Measurements from ENCODE around the gene PALLD. TPM values are rescaled to one million over a fixed set of nuclear protein-coding genes. Genes with fewer than 3 reads are reported as not detected.

The PALLD gene
- polyA plus RNA-seq, 1 donor (not counting 4 experiments of a cell fraction or from before 2014, with no cell fraction given), result 136 TPM

GRCh38 chr4:168572002-168572401 lies 75.2 kb downstream of the PALLD start:
- no peaks in the 10 kb centered on the region for H3K36me3 ChIP-seq (ENCODE audit: control insufficient read depth in 2 of 2, extremely low read depth in 1 of 2, insufficient read depth in 2 of 2, low read length in 2 of 2)
- no peaks in the 10 kb centered on the region for H3K79me2 ChIP-seq (ENCODE audit: control insufficient read depth, insufficient read depth, low read length)
- no peak overlapping the region for H3K9ac ChIP-seq (ENCODE audit: control insufficient read depth, extremely low read depth, insufficient read depth, low read length)
- no peaks in the 10 kb centered on the region for H3K9me1 ChIP-seq (ENCODE audit: control insufficient read depth, extremely low read depth, insufficient read depth, low read length)
- DNase-seq (ENCODE audit: low read depth, low spot score) (no peak), FAIRE-seq (no peak)
- no peak overlapping the region for H3K4me3 ChIP-seq (ENCODE audit: control insufficient read depth in 2 of 3, extremely low read depth in 1 of 3, insufficient read depth in 2 of 3, low read depth in 1 of 3, low read length in 3 of 3)
- no peak overlapping the region for H3K4me2 ChIP-seq (ENCODE audit: control insufficient read depth, extremely low read depth, insufficient read depth, low read depth, low read length)
- no peaks in the 10 kb centered on the region for H4K20me1 ChIP-seq (ENCODE audit: control insufficient read depth, extremely low read depth, insufficient read depth, low read length)
- TF ChIP-seq CTCF (optimal IDR thresholded peaks at IDR 0.05 in 1 of 3, IDR thresholded peaks at IDR 0.05 in 1 of 3, conservative IDR thresholded peaks at IDR 0.05 in 1 of 3; ENCODE audit: extremely low read depth in 1 of 3, insufficient read depth in 2 of 3, low read length in 3 of 3) (no peak), EZH2 (IDR thresholded peaks at IDR 0.05; ENCODE audit: low read length) (no peak)
- no peaks in the 10 kb centered on the region for H3K27me3 ChIP-seq (ENCODE audit: control insufficient read depth, extremely low read depth, insufficient read depth, low read length)
- no peak overlapping the region for H2AFZ ChIP-seq (ENCODE audit: control insufficient read depth, low read length)
- peaks cover 28% of the 10 kb centered on the region for H3K4me1 ChIP-seq (ENCODE audit: control insufficient read depth, extremely low read depth, insufficient read depth, low read length)
- dilution Hi-C loops (cut with MboI; ENCODE audit: extremely low pct_ligation_motif_present, low sequenced_read_pairs), result no loop called here
- no peaks in the 10 kb centered on the region for H3K9me3 ChIP-seq (ENCODE audit: control insufficient read depth, low read depth, low read length)
- no peak overlapping the region for H3K27ac ChIP-seq (ENCODE audit: control insufficient read depth, insufficient read depth, low read length)

GRCh38 chr4:168573870-168574269 lies 77.0 kb downstream of the PALLD start:
- H3K4me2 ChIP-seq (ENCODE audit: control insufficient read depth, extremely low read depth, insufficient read depth, low read depth, low read length), result no peak overlapping the region
- dilution Hi-C loops (cut with MboI; ENCODE audit: extremely low pct_ligation_motif_present, low sequenced_read_pairs), result no loop called here
- FAIRE-seq, result no peak

More at GRCh38 chr4:168573870-168574269, 77.0 kb downstream of the PALLD start:
- DNase-seq (ENCODE audit: low read depth, low spot score), result no peak
- Histone ChIP-seq H3K9me3 (ENCODE audit: control insufficient read depth, low read depth, low read length) (no peaks in the 10 kb centered on the region), H3K4me3 (ENCODE audit: control insufficient read depth in 2 of 3, extremely low read depth in 1 of 3, insufficient read depth in 2 of 3, low read depth in 1 of 3, low read length in 3 of 3) (no peak overlapping the region), H3K4me1 (ENCODE audit: control insufficient read depth, extremely low read depth, insufficient read depth, low read length) (peaks cover 27% of the 10 kb centered on the region), H3K36me3 (ENCODE audit: control insufficient read depth in 2 of 2, extremely low read depth in 1 of 2, insufficient read depth in 2 of 2, low read length in 2 of 2) (no peaks in the 10 kb centered on the region), H4K20me1 (ENCODE audit: control insufficient read depth, extremely low read depth, insufficient read depth, low read length) (no peaks in the 10 kb centered on the region), H2AFZ (ENCODE audit: control insufficient read depth, low read length) (no peak overlapping the region), H3K9ac (ENCODE audit: control insufficient read depth, extremely low read depth, insufficient read depth, low read length) (no peak overlapping the region), H3K79me2 (ENCODE audit: control insufficient read depth, insufficient read depth, low read length) (no peaks in the 10 kb centered on the region), H3K27me3 (ENCODE audit: control insufficient read depth, extremely low read depth, insufficient read depth, low read length) (no peaks in the 10 kb centered on the region), H3K9me1 (ENCODE audit: control insufficient read depth, extremely low read depth, insufficient read depth, low read length) (no peaks in the 10 kb centered on the region), H3K27ac (ENCODE audit: control insufficient read depth, insufficient read depth, low read length) (no peak overlapping the region)
- TF ChIP-seq EZH2 (IDR thresholded peaks at IDR 0.05; ENCODE audit: low read length), result no peak
- TF ChIP-seq CTCF (optimal IDR thresholded peaks at IDR 0.05 in 1 of 3, IDR thresholded peaks at IDR 0.05 in 1 of 3, conservative IDR thresholded peaks at IDR 0.05 in 1 of 3; ENCODE audit: extremely low read depth in 1 of 3, insufficient read depth in 2 of 3, low read length in 3 of 3), result no peak

All from keratinocyte (primary cell).